HG02981 (cell line): ENCODE measurements around the gene FOS.

Experiments used
- ATAC-seq: cut with Tn5 transposase; IDR thresholded peaks from one replicate; pipeline ENCODE4 v1.9.1; 2021; ENCODE audit warnings: mild to moderate bottlenecking, moderate library complexity; ENCODE audit not compliant: unreplicated experiment

Gene FOS

GRCh38 chr14:75313294-75313693 is 34.7 kb downstream of the FOS start:
- no peak for ATAC-seq

DNA sequence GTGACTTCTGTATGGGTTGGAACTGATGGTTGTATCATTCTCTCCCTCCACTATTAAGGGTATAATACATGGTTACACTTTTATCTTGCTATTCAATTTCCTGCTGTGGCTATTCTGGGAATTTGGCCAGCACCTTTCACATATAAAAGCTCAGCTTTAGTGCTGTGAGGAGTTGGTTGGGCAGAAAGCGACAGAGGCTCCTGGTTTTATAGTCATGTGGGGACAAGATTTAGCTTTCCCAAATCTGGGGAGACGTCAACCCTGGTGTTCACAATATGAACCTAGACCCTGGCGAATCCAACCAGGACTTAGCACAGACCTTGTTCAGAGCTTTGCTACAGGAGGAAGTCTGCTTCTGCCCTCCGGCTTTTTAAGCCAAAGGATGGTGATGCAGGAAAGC is 36.5 kb downstream of the FOS start:
- no peak for ATAC-seq

DNA sequence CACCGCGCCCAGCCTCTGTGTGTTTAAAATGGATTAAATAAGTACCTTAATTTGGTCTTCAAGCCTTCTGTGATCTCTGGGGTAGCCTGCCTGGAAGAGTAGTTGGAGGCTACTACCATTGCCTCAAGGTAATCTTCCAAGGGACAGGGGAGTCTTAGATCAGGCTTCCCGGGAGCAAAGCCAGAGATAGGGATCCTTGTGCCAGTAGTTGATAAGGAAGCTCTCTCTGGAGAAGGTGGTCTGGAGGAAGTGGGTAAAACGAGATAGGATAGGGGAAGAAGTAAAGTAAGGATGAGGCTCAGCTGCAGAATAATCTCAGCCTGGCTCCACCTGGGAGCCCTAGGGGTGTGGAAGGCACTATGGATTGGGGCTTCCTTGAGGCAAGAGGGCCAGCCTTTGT is 38.5 kb downstream of the FOS start:
- ATAC-seq = no peak

- ATAC-seq = no peak
Measured at GRCh38 chr14:75318353-75318752, 39.7 kb downstream of the FOS start.

DNA sequence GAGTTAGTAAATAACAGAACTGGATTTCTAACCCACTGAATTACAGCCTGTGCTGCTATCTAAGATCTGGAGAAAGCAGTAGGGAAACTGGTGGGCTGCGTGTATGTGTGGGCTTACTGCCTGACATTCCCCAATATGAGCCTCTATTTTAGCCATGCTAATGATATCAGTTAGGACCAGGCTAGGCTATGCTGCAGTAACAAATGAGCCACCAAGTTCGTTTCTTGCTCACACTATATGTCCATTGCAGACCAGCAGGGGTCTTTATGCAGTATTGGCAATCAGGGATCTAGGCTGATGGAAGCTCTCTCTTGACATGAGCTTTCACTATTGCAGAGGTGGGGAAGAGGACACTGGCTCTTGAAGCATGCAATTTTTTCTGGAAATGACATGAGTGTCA is 40.4 kb downstream of the FOS start:
- ATAC-seq = no peak

DNA sequence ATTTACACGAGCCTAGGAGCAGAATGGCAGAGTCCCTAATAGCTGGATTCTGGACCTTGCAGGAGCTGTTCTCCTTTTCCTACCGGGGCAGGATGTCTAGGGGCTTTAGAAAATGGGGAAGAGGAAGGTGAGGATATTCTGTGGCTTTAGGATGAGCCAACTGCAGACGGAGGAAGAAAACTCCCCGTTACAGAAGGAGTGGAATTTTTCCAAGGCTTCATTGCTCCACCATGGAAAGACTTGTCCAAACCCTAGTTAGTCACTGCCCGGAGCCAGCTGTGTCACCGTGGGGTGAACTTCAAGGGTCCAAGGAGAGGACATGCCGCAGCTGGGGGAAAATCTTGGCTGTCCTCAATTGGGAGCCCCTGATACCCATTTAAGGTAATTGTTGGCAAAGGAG is 41.6 kb downstream of the FOS start:
- ATAC-seq = no peak

GRCh38 chr14:75322746-75323145 is 44.1 kb downstream of the FOS start:
- ATAC-seq = no peak

GRCh38 chr14:75323571-75323970 is 44.9 kb downstream of the FOS start:
- no peak for ATAC-seq

- no peak for ATAC-seq
Measured at GRCh38 chr14:75328558-75329155, 50.0 kb downstream of the FOS start.

DNA sequence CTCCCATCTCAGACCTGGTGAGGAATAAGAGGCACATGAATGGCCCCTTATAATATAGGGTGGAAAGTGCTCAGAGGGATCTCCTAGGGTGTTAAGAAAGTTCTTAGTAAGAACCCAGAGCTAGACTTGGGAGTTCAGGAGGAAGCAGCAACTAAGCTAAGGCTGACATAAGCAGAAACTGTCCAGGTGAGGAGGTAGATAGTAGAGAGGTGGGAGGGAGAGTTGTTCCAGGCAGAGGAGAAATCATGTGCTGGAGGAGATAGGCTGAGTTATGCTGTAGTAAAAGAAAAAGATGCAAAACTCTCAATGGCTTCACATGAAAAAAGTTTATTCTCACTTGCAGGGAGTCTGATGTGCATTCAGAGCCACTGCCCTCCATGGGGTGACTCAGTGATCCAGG is 50.7 kb downstream of the FOS start:
- ATAC-seq = no peak

- no peak for ATAC-seq
Measured at GRCh38 chr14:75331471-75331870, 52.8 kb downstream of the FOS start.
